Natural killer cell (primary cell): ENCODE measurements around the gene TCF4. TPM values are rescaled to one million over a fixed set of nuclear protein-coding genes. Genes with fewer than 3 reads are reported as not detected.

ENCODE experiments used
- ATAC-seq, 3 donors: fragments of 150-1000 bp in 2 of 3; fragments of 200-7000 bp in 1 of 3; cut with Tn5 transposase; 1 replicate in 1 of 3; 2 replicates in 2 of 3; pipeline ENCODE4 v1.10.0; 2021; ENCODE audit warnings: mild to moderate bottlenecking in 2 of 3, moderate library complexity in 2 of 3
- DNase-seq, 2 donors: peaks; one replicate each; pipeline versions ENCODE4 v3.0.0 to v3.0.0-alpha.2; 2013 to 2021; ENCODE audit warnings: mixed read lengths in 1 of 2
- H3K27ac ChIP-seq: one replicate; pipeline ENCODE4 v1.5.1; 2013; ENCODE audit warnings: mild to moderate bottlenecking, low read length
- H3K27me3 ChIP-seq: one replicate; pipeline ENCODE4 v1.6.1; 2013; ENCODE audit warnings: low read length; ENCODE audit not compliant: control insufficient read depth, insufficient read depth
- H3K36me3 ChIP-seq: one replicate; pipeline ENCODE4 v1.6.1; 2013; ENCODE audit warnings: low read length; ENCODE audit not compliant: control insufficient read depth, insufficient read depth
- H3K4me1 ChIP-seq: one replicate; pipeline ENCODE4 v1.6.1; 2013; ENCODE audit warnings: low read length; ENCODE audit not compliant: control insufficient read depth, insufficient read depth
- H3K4me3 ChIP-seq: one replicate; pipeline ENCODE4 v1.5.1; 2013; ENCODE audit warnings: low read length
- H3K9me3 ChIP-seq: one replicate; pipeline ENCODE4 v1.6.1; 2013; ENCODE audit warnings: low read length; ENCODE audit not compliant: control insufficient read depth, insufficient read depth
- H3K27ac Mint-ChIP-seq, 2 donors: one replicate each; pipeline ENCODE4 v1.8.0; 2022; ENCODE audit warnings: mild to moderate bottlenecking in 2 of 2, mixed read lengths in 2 of 2, moderate library complexity in 1 of 2
- H3K27me3 Mint-ChIP-seq, 2 donors: one replicate each; pipeline ENCODE4 v1.8.0; 2022; ENCODE audit warnings: low read depth in 2 of 2, mixed read lengths in 2 of 2
- H3K36me3 Mint-ChIP-seq: one replicate; pipeline ENCODE4 v1.8.0; 2022; ENCODE audit warnings: mixed read lengths
- H3K4me1 Mint-ChIP-seq, 2 donors: one replicate each; pipeline ENCODE4 v1.8.0; 2022; ENCODE audit warnings: mixed read lengths in 2 of 2
- H3K4me3 Mint-ChIP-seq: one replicate; pipeline ENCODE4 v1.8.0; 2022; ENCODE audit warnings: mild to moderate bottlenecking, moderate library complexity, mixed read lengths
- H3K9me3 Mint-ChIP-seq, 2 donors: one replicate each; pipeline ENCODE4 v1.8.0; 2022; ENCODE audit warnings: mixed read lengths in 2 of 2
- WGBS: methylation state at CpG from one replicate; pipeline ENCODE4 v1.1.7; 2013; ENCODE audit warnings: missing lambda C conversion rate; ENCODE audit not compliant: insufficient coverage; 5-methylcytosine and 5-hydroxymethylcytosine counted together
- intact Hi-C: fragments of 100-400 bp; cut with micrococcal nuclease; formaldehyde crosslinking; loops from one replicate; pipeline ENCODE4 v1.14.2; 2022
- total RNA-seq, 4 donors: library from RNA; stranded (reverse); fragments of 120-200 nt in 1 of 4; gene quantifications; one replicate each; pipeline versions ENCODE4 v1.2.3 to v1.2.4, GENCODE V29; 2013 to 2022
- TF ChIP-seq, protein P1 (sequence below): fragments of 200-600 bp; IDR thresholded peaks from one replicate; pipeline ENCODE4 v1.8.0; 2022; ENCODE audit warnings: antibody characterized with exemption

Gene TCF4
- total RNA-seq, 3 donors from 2014 or later (not counting 1 experiment from before 2014, with no cell fraction given): 8.3 to 16.5 (median 9.0) TPM

DNA sequence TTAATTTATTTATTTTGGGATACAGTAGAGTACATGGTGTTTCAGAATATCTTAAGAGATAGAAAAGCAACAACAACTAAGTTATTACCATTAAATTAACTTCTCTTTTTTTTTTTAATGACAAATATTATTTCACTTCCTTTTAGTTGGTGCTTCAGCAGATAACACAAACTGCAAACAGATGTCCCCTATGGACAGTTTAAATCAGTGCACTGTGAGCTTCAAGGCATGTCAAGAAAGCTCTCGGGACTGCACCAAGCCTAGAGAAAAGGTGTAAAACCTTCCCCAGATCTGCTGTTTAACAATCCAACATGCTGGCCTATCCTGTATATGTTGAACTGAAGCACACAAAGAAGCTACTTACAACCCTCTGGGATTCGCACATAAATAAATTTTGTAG, 122.7 kb downstream of the TCF4 start:
- DNase-seq (no peak), ATAC-seq (no peak)
- Histone ChIP-seq H3K9me3 (no peaks in the 10 kb centered on the region), H3K27ac (no peak overlapping the region), H3K36me3 (no peaks in the 10 kb centered on the region), H3K27me3 (no peaks in the 10 kb centered on the region), H3K4me3 (no peak overlapping the region), H3K4me1 (no peaks in the 10 kb centered on the region)
- TF ChIP-seq, protein P1, sequence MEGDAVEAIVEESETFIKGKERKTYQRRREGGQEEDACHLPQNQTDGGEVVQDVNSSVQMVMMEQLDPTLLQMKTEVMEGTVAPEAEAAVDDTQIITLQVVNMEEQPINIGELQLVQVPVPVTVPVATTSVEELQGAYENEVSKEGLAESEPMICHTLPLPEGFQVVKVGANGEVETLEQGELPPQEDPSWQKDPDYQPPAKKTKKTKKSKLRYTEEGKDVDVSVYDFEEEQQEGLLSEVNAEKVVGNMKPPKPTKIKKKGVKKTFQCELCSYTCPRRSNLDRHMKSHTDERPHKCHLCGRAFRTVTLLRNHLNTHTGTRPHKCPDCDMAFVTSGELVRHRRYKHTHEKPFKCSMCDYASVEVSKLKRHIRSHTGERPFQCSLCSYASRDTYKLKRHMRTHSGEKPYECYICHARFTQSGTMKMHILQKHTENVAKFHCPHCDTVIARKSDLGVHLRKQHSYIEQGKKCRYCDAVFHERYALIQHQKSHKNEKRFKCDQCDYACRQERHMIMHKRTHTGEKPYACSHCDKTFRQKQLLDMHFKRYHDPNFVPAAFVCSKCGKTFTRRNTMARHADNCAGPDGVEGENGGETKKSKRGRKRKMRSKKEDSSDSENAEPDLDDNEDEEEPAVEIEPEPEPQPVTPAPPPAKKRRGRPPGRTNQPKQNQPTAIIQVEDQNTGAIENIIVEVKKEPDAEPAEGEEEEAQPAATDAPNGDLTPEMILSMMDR: no peak
- no peaks in the 10 kb centered on the region for H3K9me3 Mint-ChIP-seq
- no peaks in the 10 kb centered on the region for H3K36me3 Mint-ChIP-seq
- peaks cover 0 to 14% of the 10 kb centered on the region in 2 donors for H3K4me1 Mint-ChIP-seq
- no peak overlapping the region for H3K27ac Mint-ChIP-seq
- 69% methylated on average over 2 of the region's 2 CpGs for WGBS
- peaks cover 0 to 9% of the 10 kb centered on the region in 2 donors for H3K27me3 Mint-ChIP-seq
- no peak overlapping the region for H3K4me3 Mint-ChIP-seq
- intact Hi-C loops: no loop called here

- Histone ChIP-seq H3K27ac (no peak overlapping the region), H3K36me3 (no peaks in the 10 kb centered on the region), H3K4me3 (no peak overlapping the region), H3K27me3 (no peaks in the 10 kb centered on the region), H3K4me1 (no peaks in the 10 kb centered on the region), H3K9me3 (no peaks in the 10 kb centered on the region)
- Mint-ChIP-seq H3K4me3 (no peak overlapping the region), H3K27me3 (peaks cover 0 to 9% of the 10 kb centered on the region in 2 donors), H3K27ac (no peak overlapping the region), H3K4me1 (peaks cover 0 to 14% of the 10 kb centered on the region in 2 donors), H3K36me3 (no peaks in the 10 kb centered on the region), H3K9me3 (no peaks in the 10 kb centered on the region)
- WGBS: 78% methylated on average over 1 of the region's 4 CpGs
- no peak for ATAC-seq
- intact Hi-C loops: no loop called here
- DNase-seq: no peak
- TF ChIP-seq, protein P1: no peak
Observed at GRCh38 chr18:55464581-55464980, 123.4 kb downstream of the TCF4 start.

DNA sequence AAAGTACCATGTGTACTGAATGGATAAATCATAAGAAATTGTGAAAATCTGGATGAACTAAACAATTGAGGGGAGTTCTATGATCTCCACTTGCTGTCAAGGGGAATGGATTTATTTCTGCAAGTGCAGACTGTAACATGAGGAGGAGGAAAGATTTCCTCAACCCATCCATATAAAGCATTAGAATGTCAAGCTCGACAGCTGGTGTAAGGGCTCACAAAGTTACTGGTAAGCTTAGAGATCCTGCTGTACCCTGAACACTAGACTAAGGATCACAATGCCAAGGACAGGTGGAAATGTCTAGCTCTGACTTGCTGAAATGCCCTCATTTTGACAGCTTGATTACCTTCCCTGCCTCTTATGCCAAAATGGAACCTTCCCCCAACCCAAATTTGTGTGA, 125.3 kb downstream of the TCF4 start:
- Mint-ChIP-seq H3K4me3 (no peak overlapping the region), H3K27ac (no peak overlapping the region), H3K9me3 (no peaks in the 10 kb centered on the region), H3K36me3 (no peaks in the 10 kb centered on the region), H3K4me1 (peaks cover 0 to 3% of the 10 kb centered on the region in 2 donors), H3K27me3 (peaks cover 0 to 6% of the 10 kb centered on the region in 2 donors)
- intact Hi-C loops: no loop called here
- H3K27me3 ChIP-seq: no peaks in the 10 kb centered on the region
- DNase-seq (no peak), ATAC-seq (no peak)
- no peaks in the 10 kb centered on the region for H3K36me3 ChIP-seq
- no peak overlapping the region for H3K4me3 ChIP-seq
- TF ChIP-seq, protein P1: no peak
- H3K9me3 ChIP-seq: no peaks in the 10 kb centered on the region
- WGBS: 75% methylated on average over 1 of the region's 1 CpG
- no peak overlapping the region for H3K27ac ChIP-seq
- H3K4me1 ChIP-seq: no peaks in the 10 kb centered on the region

GRCh38 chr18:55461848-55462247, 126.1 kb downstream of the TCF4 start:
- no peaks in the 10 kb centered on the region for H3K36me3 Mint-ChIP-seq
- H3K4me1 Mint-ChIP-seq: peaks cover 4% of the 10 kb centered on the region in 2 donors

More at GRCh38 chr18:55461848-55462247, 126.1 kb downstream of the TCF4 start:
- H3K4me3 Mint-ChIP-seq: no peak overlapping the region
- Histone ChIP-seq H3K9me3 (no peaks in the 10 kb centered on the region), H3K4me1 (peaks cover 4% of the 10 kb centered on the region), H3K4me3 (no peak overlapping the region), H3K27ac (no peak overlapping the region), H3K36me3 (no peaks in the 10 kb centered on the region), H3K27me3 (no peaks in the 10 kb centered on the region)
- H3K9me3 Mint-ChIP-seq: no peaks in the 10 kb centered on the region
- ATAC-seq (no peak), DNase-seq (no peak)
- 91% methylated on average over 3 of the region's 4 CpGs for WGBS
- intact Hi-C loops: no loop called here
- no peak overlapping the region for H3K27ac Mint-ChIP-seq
- TF ChIP-seq, protein P1: no peak
- no peaks in the 10 kb centered on the region for H3K27me3 Mint-ChIP-seq
